Measurements from ENCODE around the gene NFATC1.

DNA sequence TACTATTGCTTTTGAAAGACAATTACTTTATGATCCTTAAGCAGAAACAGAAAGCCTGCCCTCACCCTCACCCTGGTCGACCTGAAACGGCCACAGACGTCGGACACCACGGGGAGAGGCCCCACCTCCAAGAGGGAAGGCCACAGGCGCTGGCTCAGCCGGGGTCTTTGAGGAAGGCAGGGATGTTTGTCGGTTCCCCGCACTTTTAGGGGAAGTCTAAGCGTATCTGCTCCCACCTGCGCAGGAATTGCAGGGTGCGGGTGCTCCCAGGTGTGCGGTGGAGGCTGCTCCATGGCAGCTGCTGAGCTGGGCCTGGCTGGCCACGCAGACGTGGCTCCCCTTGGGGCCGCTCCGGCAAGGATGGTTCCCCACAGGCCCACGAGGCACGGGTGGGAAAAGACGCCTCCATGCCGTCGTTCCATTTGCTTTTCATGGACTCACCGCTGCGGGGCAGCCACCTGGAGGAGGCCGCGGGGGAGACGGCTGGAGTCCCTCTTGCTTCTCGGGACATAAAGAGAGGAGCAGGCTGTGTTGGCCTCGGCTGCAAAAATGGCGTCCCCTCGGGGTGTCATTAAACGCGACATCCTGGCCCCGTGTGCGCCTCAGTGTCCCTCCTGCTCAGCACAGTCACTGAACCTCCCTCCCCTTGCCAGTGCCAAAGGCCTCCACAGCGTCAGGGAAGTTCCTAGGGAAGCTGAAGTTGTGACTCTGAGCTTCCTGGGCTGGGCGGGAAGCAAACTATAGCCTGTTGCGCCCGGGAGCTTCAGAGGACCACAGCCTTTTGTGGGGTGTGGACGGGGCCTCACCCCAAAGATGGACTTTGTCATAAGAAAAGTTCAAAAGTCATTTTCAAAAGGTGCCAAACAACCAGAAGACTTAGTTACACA lies 63.4 kb downstream of the NFATC1 start:
- TF ChIP-seq, protein P1, sequence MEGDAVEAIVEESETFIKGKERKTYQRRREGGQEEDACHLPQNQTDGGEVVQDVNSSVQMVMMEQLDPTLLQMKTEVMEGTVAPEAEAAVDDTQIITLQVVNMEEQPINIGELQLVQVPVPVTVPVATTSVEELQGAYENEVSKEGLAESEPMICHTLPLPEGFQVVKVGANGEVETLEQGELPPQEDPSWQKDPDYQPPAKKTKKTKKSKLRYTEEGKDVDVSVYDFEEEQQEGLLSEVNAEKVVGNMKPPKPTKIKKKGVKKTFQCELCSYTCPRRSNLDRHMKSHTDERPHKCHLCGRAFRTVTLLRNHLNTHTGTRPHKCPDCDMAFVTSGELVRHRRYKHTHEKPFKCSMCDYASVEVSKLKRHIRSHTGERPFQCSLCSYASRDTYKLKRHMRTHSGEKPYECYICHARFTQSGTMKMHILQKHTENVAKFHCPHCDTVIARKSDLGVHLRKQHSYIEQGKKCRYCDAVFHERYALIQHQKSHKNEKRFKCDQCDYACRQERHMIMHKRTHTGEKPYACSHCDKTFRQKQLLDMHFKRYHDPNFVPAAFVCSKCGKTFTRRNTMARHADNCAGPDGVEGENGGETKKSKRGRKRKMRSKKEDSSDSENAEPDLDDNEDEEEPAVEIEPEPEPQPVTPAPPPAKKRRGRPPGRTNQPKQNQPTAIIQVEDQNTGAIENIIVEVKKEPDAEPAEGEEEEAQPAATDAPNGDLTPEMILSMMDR (IDR thresholded peaks at IDR 0.05; ENCODE audit: low read length) = no peak
- no peak for TF ChIP-seq EZH2 (IDR thresholded peaks at IDR 0.05; ENCODE audit: borderline replicate concordance, low read length)
